Naive thymus-derived CD8-positive, alpha-beta T cell (primary cell): ENCODE results near the gene KRT4. TPM values are rescaled to one million over a fixed set of nuclear protein-coding genes. Genes with fewer than 3 reads are reported as not detected.

Source experiments
- polyA plus RNA-seq, 3 donors: library from polyadenylated mRNA; unstranded; fragments of 300-500 nt; fragmentation: Illumina TruSeq; gene quantifications; one replicate each; pipeline ENCODE4 v1.2.3, GENCODE V29; 2021
- total RNA-seq, 8 experiments: library from RNA in 2 of 8; stranded (reverse) in 2 of 8; gene quantifications; one replicate each; pipeline ENCODE4 v1.2.3 and lab custom pipeline; 2021 to 2026

The KRT4 gene
- total and polyA plus RNA-seq, 5 experiments from 2014 or later: not detected

Other genes with a start within 250 kb of the KRT4 start
- gene KRT74, start 240.3 kb downstream of the KRT4 start, total RNA-seq: under 1 TPM in 1 of 2 experiments, not detected in 1; 0.26 TPM
- not detected for gene KRT74, start 240.3 kb downstream of the KRT4 start, polyA plus RNA-seq
- gene KRT72, start 212.7 kb downstream of the KRT4 start, total RNA-seq: 10 to 100 TPM; 11.4 to 11.6 TPM
- gene KRT72, start 212.7 kb downstream of the KRT4 start, polyA plus RNA-seq: under 1 TPM in 2 of 3 donors, not detected in 1; 0.12 to 0.46 TPM
- 1 to 10 TPM; 8.5 to 10.0 TPM for gene KRT73, start 195.6 kb downstream of the KRT4 start, total RNA-seq
- 10 to 100 TPM in 1 of 3 donors, 1 to 10 TPM in 1, under 1 TPM in 1; 0.72 to 10.0 (median 1.8) TPM for gene KRT73, start 195.6 kb downstream of the KRT4 start, polyA plus RNA-seq
- gene KRT2, start 161.9 kb downstream of the KRT4 start, total RNA-seq: under 1 TPM; 0.62 to 0.77 TPM
- gene KRT2, start 161.9 kb downstream of the KRT4 start, polyA plus RNA-seq: 1 to 10 TPM; 1.1 to 3.4 (median 1.2) TPM
- not detected for gene KRT1, start 133.7 kb downstream of the KRT4 start, total RNA-seq
- gene KRT1, start 133.7 kb downstream of the KRT4 start, polyA plus RNA-seq: under 1 TPM in 1 of 3 donors, not detected in 2; 0.31 TPM
- not detected for gene KRT77, start 110.6 kb downstream of the KRT4 start, total RNA-seq
- under 1 TPM in 1 of 3 donors, not detected in 2; 0.12 TPM for gene KRT77, start 110.6 kb downstream of the KRT4 start, polyA plus RNA-seq
- not detected for gene KRT76, start 36.8 kb downstream of the KRT4 start, total RNA-seq
- not detected for gene KRT76, start 36.8 kb downstream of the KRT4 start, polyA plus RNA-seq
- not detected for gene KRT3, start 18.0 kb downstream of the KRT4 start, total RNA-seq
- not detected for gene KRT3, start 18.0 kb downstream of the KRT4 start, polyA plus RNA-seq
- gene KRT79, start 20.2 kb upstream of the KRT4 start, total RNA-seq: not detected
- gene KRT79, start 20.2 kb upstream of the KRT4 start, polyA plus RNA-seq: not detected
- not detected for gene KRT78, start 34.9 kb upstream of the KRT4 start, total RNA-seq
- not detected for gene KRT78, start 34.9 kb upstream of the KRT4 start, polyA plus RNA-seq
- gene KRT8, start 91.0 kb upstream of the KRT4 start, total RNA-seq: under 1 TPM; 0.52 to 0.66 TPM
- gene KRT8, start 91.0 kb upstream of the KRT4 start, polyA plus RNA-seq: not detected
- gene KRT18, start 135.0 kb upstream of the KRT4 start, total RNA-seq: 10 to 100 TPM in 1 of 2 experiments, 1 to 10 TPM in 1; 9.7 to 10.6 TPM
- gene KRT18, start 135.0 kb upstream of the KRT4 start, polyA plus RNA-seq: 1 to 10 TPM; 3.5 to 9.3 (median 9.0) TPM
- gene EIF4B, start 192.3 kb upstream of the KRT4 start, total RNA-seq: 100 to 1,000 TPM; 752 to 804 TPM
- gene EIF4B, start 192.3 kb upstream of the KRT4 start, polyA plus RNA-seq: 100 to 1,000 TPM; 116 to 146 (median 124) TPM
- 1 to 10 TPM; 2.4 to 3.0 TPM for gene TNS2, start 235.9 kb upstream of the KRT4 start, total RNA-seq
- gene TNS2, start 235.9 kb upstream of the KRT4 start, polyA plus RNA-seq: under 1 TPM in 2 of 3 donors, not detected in 1; 0.13 to 0.19 TPM